CD14-positive monocyte (primary cell): ENCODE results near the gene UNC13C. TPM values are rescaled to one million over a fixed set of nuclear protein-coding genes. Genes with fewer than 3 reads are reported as not detected.

Experiments
- DNase-seq, 3 donors: peaks; one replicate each; pipeline ENCODE4 v3.0.0-alpha.2; 2011 to 2022
- H2AFZ ChIP-seq: 2 replicates; pipeline ENCODE4 v1.6.0; 2012; ENCODE audit warnings: mild to moderate bottlenecking, low read depth, low read length, inconsistent platforms; ENCODE audit not compliant: insufficient read depth, poor library complexity, severe bottlenecking
- H3K27ac ChIP-seq, 2 donors: 1 replicate in 1 of 2; 2 replicates in 1 of 2; pipeline ENCODE4 v1.5.1; 2012 to 2013; ENCODE audit warnings: low read length in 2 of 2, control low read depth in 1 of 2, inconsistent platforms in 1 of 2, low read depth in 1 of 2, mild to moderate bottlenecking in 1 of 2
- H3K27me3 ChIP-seq, 2 donors: one replicate each; pipeline versions ENCODE4 v1.6.0 to v1.6.1; 2011 to 2013; ENCODE audit warnings: low read length in 2 of 2; ENCODE audit not compliant: control insufficient read depth in 2 of 2, insufficient read depth in 2 of 2
- H3K36me3 ChIP-seq, 2 donors: replicated peaks in 1 of 2; 1 replicate in 1 of 2; 2 replicates in 1 of 2; pipeline versions ENCODE4 v1.5.1 to v1.6.1; 2012 to 2013; ENCODE audit warnings: low read length in 2 of 2, control low read depth in 1 of 2, inconsistent platforms in 1 of 2, mild to moderate bottlenecking in 1 of 2; ENCODE audit not compliant: insufficient read depth in 2 of 2, control insufficient read depth in 1 of 2
- H3K4me1 ChIP-seq, 2 donors: 1 replicate in 1 of 2; 2 replicates in 1 of 2; pipeline versions ENCODE4 v1.5.1 to v1.6.1; 2012 to 2013; ENCODE audit warnings: low read length in 2 of 2, control low read depth in 1 of 2, inconsistent platforms in 1 of 2, mild to moderate bottlenecking in 1 of 2, moderate library complexity in 1 of 2; ENCODE audit not compliant: insufficient read depth in 2 of 2, control insufficient read depth in 1 of 2
- H3K4me2 ChIP-seq: replicated peaks from 2 replicates; pipeline ENCODE3; 2012; ENCODE audit warnings: low read length, moderate library complexity, mild to moderate bottlenecking; ENCODE audit not compliant: poor library complexity, severe bottlenecking; ENCODE audit errors: extremely low read depth
- H3K4me3 ChIP-seq, 3 experiments: fragments of 200-600 bp in 1 of 3; sonication (generic) in 1 of 3; replicated peaks in 1 of 3; 1 replicate in 2 of 3; 2 replicates in 1 of 3; pipeline ENCODE4 v1.5.1; 2011 to 2013; ENCODE audit warnings: low read length in 3 of 3, mild to moderate bottlenecking in 3 of 3, control low read depth in 2 of 3, low read depth in 2 of 3, inconsistent platforms in 1 of 3, moderate library complexity in 1 of 3
- H3K79me2 ChIP-seq: 2 replicates; pipeline ENCODE4 v1.6.0; 2012; ENCODE audit warnings: mild to moderate bottlenecking, control low read depth, inconsistent platforms, low read length, moderate library complexity; ENCODE audit not compliant: insufficient read depth
- H3K9ac ChIP-seq: 2 replicates; pipeline ENCODE4 v1.6.0; 2017; ENCODE audit warnings: low read length, mild to moderate bottlenecking; ENCODE audit not compliant: insufficient read depth, poor library complexity, severe bottlenecking
- H3K9me3 ChIP-seq, 2 donors: replicated peaks in 1 of 2; 1 replicate in 1 of 2; 2 replicates in 1 of 2; pipeline versions ENCODE4 v1.5.1 to v1.6.1; 2012 to 2013; ENCODE audit warnings: low read length in 2 of 2, control low read depth in 1 of 2; ENCODE audit not compliant: control insufficient read depth in 1 of 2, insufficient read depth in 1 of 2
- H4K20me1 ChIP-seq: 2 replicates; pipeline ENCODE4 v1.6.0; 2012; ENCODE audit warnings: mild to moderate bottlenecking, low read length, control low read depth, moderate library complexity; ENCODE audit not compliant: insufficient read depth
- H3K27ac Mint-ChIP-seq, 7 donors: one replicate each; pipeline ENCODE4 v1.8.0; 2020; ENCODE audit warnings: mild to moderate bottlenecking in 7 of 7, mixed read lengths in 7 of 7, moderate library complexity in 6 of 7, inconsistent platforms in 2 of 7
- H3K27me3 Mint-ChIP-seq, 3 donors: one replicate each; pipeline ENCODE4 v1.8.0; 2021 to 2022; ENCODE audit warnings: low read depth in 3 of 3, mild to moderate bottlenecking in 3 of 3, mixed read lengths in 3 of 3, moderate library complexity in 3 of 3, inconsistent platforms in 1 of 3
- H3K36me3 Mint-ChIP-seq, 2 donors: one replicate each; pipeline ENCODE4 v1.8.0; 2020; ENCODE audit warnings: mixed read lengths in 2 of 2, inconsistent platforms in 1 of 2, mild to moderate bottlenecking in 1 of 2
- H3K4me1 Mint-ChIP-seq: one replicate; pipeline ENCODE4 v1.8.0; 2020; ENCODE audit warnings: mild to moderate bottlenecking, mixed read lengths
- H3K4me3 Mint-ChIP-seq, 2 donors: one replicate each; pipeline ENCODE4 v1.8.0; 2020; ENCODE audit warnings: mild to moderate bottlenecking in 2 of 2, mixed read lengths in 2 of 2, moderate library complexity in 1 of 2
- H3K9me3 Mint-ChIP-seq, 7 donors: one replicate each; pipeline ENCODE4 v1.8.0; 2020 to 2022; ENCODE audit warnings: mixed read lengths in 7 of 7, mild to moderate bottlenecking in 6 of 7, moderate library complexity in 6 of 7, inconsistent platforms in 2 of 7
- WGBS: methylation state at CpG from one replicate; pipeline ENCODE4 v1.1.5; 2013; ENCODE audit warnings: missing lambda C conversion rate; ENCODE audit not compliant: insufficient coverage; 5-methylcytosine and 5-hydroxymethylcytosine counted together
- intact Hi-C, 2 donors: fragments of 100-400 bp; cut with micrococcal nuclease; formaldehyde crosslinking; loops; one replicate each; pipeline versions ENCODE4 v1.15.0 to v1.15.1; 2023
- polyA plus RNA-seq, 3 donors: library from polyadenylated mRNA; depleted of rRNA in 1 of 3; unstranded in 2 of 3; stranded (reverse) in 1 of 3; fragments of 300-500 nt in 2 of 3; fragments of >200 nt in 1 of 3; fragmentation: Illumina TruSeq in 2 of 3; gene quantifications; 1 replicate in 2 of 3; 2 replicates in 1 of 3; pipeline ENCODE4 v1.2.3, GENCODE V29; 2012 to 2021
- TF ChIP-seq, protein P1 (sequence below): fragments of 200-600 bp; IDR thresholded peaks from one replicate; pipeline ENCODE4 v1.8.0; 2022; ENCODE audit warnings: antibody characterized with exemption, mild to moderate bottlenecking

Gene UNC13C
- polyA plus RNA-seq, 3 donors, result not detected

DNA sequence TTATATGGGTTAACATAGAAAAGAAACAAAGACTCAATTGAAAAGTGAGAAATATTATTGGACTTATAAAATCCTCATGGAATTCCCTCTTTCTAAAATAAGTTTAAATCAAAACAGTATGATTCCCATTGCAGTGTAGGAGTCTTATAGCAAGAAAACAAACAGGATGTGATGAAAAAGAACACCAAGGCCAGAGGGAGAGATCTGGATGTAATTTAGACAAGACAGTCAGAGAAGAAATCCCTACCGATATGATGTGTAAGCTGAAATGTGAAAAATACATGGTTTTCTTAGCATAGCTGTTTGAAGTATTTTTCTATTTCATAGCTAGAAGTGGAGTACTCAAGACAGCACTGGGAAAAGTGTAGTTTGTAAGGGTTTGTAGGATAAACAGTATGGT is 697.0 kb downstream of the UNC13C start:
- H3K79me2 ChIP-seq, result no peaks in the 10 kb centered on the region
- H3K9ac ChIP-seq, result no peak overlapping the region
- H3K27me3 ChIP-seq, result no peaks in the 10 kb centered on the region
- no peaks in the 10 kb centered on the region for H4K20me1 ChIP-seq
- Mint-ChIP-seq H3K4me3 (no peak overlapping the region), H3K36me3 (no peaks in the 10 kb centered on the region), H3K27me3 (no peaks in the 10 kb centered on the region), H3K4me1 (no peaks in the 10 kb centered on the region), H3K27ac (no peak overlapping the region), H3K9me3 (peaks cover 13 to 34% (median 17%) of the 10 kb centered on the region in 7 donors)
- intact Hi-C loops, result no loop called here
- no peak overlapping the region for H3K27ac ChIP-seq
- DNase-seq, result no peak
- no peaks in the 10 kb centered on the region for H3K4me1 ChIP-seq
- no peak overlapping the region for H2AFZ ChIP-seq
- no peak overlapping the region for H3K4me3 ChIP-seq
- no peak overlapping the region for H3K4me2 ChIP-seq
- H3K9me3 ChIP-seq, result peaks cover 0 to 12% of the 10 kb centered on the region in 2 donors
- H3K36me3 ChIP-seq, result no peaks in the 10 kb centered on the region
- WGBS, result 100% methylated on average over 1 of the region's 1 CpG
- TF ChIP-seq, protein P1, sequence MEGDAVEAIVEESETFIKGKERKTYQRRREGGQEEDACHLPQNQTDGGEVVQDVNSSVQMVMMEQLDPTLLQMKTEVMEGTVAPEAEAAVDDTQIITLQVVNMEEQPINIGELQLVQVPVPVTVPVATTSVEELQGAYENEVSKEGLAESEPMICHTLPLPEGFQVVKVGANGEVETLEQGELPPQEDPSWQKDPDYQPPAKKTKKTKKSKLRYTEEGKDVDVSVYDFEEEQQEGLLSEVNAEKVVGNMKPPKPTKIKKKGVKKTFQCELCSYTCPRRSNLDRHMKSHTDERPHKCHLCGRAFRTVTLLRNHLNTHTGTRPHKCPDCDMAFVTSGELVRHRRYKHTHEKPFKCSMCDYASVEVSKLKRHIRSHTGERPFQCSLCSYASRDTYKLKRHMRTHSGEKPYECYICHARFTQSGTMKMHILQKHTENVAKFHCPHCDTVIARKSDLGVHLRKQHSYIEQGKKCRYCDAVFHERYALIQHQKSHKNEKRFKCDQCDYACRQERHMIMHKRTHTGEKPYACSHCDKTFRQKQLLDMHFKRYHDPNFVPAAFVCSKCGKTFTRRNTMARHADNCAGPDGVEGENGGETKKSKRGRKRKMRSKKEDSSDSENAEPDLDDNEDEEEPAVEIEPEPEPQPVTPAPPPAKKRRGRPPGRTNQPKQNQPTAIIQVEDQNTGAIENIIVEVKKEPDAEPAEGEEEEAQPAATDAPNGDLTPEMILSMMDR, result no peak

DNA sequence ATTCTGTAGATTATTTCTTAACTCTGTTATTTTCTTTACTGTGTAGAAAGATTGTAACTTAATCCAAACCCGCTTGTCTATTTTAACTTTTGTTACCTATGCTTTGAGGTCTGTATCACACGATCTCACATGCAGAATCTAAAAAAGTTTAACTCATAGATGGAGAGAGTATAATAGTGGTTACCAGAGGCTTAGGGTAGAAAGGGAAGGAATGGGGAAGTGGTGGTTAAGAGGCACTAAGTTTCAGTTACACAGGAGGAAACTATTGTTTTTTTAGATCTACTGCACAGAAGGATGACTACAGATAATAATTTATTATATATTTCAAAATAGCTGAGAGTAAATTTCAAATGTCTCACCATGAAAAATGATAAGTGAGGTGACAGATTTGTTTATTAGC is 703.3 kb downstream of the UNC13C start:
- H3K79me2 ChIP-seq, result no peaks in the 10 kb centered on the region
- H3K4me3 ChIP-seq, result no peak overlapping the region
- peaks cover 6% of the 10 kb centered on the region for H3K4me1 Mint-ChIP-seq
- H4K20me1 ChIP-seq, result no peaks in the 10 kb centered on the region
- peaks cover 0 to 13% (median 6%) of the 10 kb centered on the region in 7 donors for H3K9me3 Mint-ChIP-seq
- H3K4me3 Mint-ChIP-seq, result peak overlapping the region in 1 of 2 donors; percentile 47
- no peak overlapping the region for H3K4me2 ChIP-seq
- H3K9ac ChIP-seq, result no peak overlapping the region
- no peaks in the 10 kb centered on the region for H3K27me3 Mint-ChIP-seq
- H2AFZ ChIP-seq, result no peak overlapping the region
- no CpG with 5 or more reads among the region's 2 CpGs for WGBS
- H3K27me3 ChIP-seq, result no peaks in the 10 kb centered on the region
- H3K27ac Mint-ChIP-seq, result no peak overlapping the region
- intact Hi-C loops, result no loop called here
- H3K27ac ChIP-seq, result no peak overlapping the region
- TF ChIP-seq, protein P1, result no peak
- H3K36me3 ChIP-seq, result no peaks in the 10 kb centered on the region
- no peaks in the 10 kb centered on the region for H3K9me3 ChIP-seq
- no peak for DNase-seq
- H3K4me1 ChIP-seq, result peaks cover 0 to 4% of the 10 kb centered on the region in 2 donors
- H3K36me3 Mint-ChIP-seq, result no peaks in the 10 kb centered on the region

Other genes starting within 250 kb of the UNC13C start
- gene WDR72, start 218.8 kb upstream of the UNC13C start, polyA plus RNA-seq, result not detected